GM21360 (cell line): ENCODE data around the gene NCK2.

ENCODE experiments used
- ATAC-seq: cut with Tn5 transposase; IDR thresholded peaks from one replicate; pipeline ENCODE4 v1.9.1; 2021; ENCODE audit warnings: mild to moderate bottlenecking, moderate library complexity; ENCODE audit not compliant: unreplicated experiment

Gene NCK2

DNA sequence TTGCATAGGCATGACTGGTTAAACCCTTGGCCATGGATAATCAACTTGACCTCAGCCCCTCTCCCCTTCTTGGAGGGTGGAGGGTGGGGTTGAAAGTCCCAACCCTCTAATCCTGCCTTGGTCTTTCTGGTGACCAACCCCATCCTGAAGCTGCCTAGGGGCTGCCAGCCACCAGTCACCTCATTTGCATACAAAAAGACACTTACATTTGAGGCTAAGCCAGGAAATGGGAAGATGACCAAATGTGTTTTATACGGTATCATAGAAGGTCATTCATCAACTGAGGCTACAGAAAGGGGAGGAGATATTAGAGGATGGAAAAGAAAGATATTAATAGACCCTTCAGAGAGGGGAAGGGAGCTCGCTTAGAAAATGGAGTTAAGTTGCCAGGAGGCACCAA, 96.8 kb downstream of the NCK2 start:
- no peak for ATAC-seq

DNA sequence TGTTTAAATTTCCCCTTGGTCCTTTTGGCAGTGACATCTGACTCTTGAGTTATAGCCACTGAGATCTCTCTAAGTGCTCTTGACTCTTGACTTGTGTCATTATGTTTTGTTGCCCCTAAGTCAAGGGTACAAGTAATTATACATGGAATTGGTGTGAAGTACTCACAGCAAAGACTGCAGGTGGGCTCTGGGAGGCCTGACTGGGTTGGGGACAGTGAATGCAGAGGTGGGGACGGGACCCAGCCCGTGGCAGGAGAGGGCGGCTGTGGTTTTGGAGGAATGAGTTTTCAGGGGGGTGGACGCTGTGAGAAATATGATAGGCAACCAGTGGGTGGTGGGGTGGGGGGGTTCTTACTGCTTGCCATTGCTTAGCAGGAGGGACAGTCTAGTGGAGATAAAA, 97.8 kb downstream of the NCK2 start:
- ATAC-seq = no peak

DNA sequence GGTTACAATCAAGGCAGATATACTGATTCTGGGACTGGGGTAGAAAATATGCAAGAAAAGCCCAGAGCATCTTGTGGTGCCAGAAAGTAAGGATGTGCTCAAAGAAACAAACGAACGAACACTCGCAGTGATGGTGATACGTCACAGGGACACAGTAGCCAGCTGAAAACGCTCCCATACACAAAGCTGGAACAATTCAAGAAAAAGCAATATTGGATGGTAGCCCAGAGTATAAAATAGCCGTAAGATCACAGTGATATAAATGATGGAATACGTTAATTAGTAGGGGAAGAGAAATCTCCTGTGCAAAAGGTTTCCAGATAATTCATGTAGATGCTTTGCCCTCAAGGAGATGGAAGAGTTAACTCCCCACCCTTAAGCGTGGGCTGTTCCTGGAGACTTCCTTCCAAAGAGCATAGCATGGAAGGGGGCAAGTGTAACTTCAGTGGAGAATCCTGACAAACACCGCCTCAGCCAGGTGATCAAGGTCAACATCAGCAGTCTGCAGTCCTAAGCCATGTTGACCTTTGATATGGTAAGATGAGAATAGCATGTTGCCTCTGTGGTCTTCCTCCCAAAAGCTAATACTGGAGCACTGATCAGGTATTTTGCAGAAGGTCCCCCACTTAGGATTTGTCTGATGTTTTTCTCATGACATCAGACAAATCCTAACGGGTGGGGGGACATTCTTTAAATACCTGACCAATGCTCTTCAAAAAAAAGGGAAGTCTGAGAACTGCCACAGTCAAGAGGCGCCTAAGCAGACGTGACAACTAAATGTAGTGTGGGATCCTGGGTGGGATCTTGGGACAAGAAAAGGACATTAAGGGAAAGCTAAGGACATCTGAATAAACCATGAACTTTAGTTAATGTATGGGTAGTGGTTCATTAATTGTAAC, 99.0 kb downstream of the NCK2 start:
- no peak for ATAC-seq

DNA sequence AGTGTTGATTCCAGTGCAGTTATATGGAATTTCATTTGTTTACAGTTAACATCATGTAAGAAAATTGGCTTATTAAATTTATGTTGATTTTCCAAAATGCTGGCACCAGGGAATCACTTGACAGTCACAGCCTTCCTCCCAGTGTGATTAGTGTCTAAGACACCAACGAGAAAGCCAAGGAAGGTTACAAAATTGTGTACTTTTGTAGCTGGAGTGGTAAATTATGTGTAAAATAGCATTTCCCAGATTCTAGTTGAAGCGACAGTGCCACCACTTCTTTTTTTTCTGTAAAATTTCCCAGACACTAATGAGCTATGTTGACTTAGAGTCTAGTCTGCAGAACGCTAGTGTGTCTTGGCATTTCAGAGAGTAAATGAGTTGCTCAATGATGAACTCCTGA, 101.3 kb downstream of the NCK2 start:
- no peak for ATAC-seq

DNA sequence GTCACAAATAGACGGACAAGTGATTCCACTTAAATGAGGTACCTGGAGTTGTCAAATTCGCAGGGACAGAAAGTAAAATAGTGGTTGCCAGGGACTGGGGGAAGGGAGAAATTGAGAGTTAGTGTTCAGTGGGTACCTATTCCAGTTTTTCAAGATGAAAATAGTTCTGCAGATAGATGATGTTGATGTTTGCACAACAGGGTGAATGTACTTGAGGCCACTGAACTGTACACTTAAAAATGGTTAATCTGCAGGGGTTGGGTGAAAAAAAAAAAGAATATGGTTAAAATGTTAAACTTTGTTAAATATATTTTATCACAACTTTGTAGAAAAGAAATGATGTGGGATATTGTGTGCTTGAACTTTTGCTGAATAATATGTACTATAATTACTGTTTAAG, 102.3 kb downstream of the NCK2 start:
- ATAC-seq = no peak

DNA sequence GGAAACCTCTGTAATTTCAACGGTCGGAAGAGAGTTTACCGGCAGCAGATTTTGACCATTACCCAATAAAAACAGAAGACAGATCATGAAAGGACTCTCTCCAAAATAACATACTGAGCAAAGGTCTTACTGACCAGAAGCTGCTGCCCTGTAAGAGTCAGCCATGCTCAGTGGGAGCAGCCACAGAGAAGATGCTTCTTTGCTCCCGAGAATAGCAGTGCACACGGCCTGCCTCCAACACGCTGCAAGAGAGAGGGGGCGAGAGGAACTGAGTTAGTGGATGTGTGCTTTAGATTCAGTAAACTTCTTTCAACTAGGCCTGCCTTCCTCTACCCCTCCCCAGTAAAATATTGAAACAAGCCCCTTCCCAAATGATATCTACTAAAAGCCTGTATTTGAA, 103.7 kb downstream of the NCK2 start:
- ATAC-seq = no peak

DNA sequence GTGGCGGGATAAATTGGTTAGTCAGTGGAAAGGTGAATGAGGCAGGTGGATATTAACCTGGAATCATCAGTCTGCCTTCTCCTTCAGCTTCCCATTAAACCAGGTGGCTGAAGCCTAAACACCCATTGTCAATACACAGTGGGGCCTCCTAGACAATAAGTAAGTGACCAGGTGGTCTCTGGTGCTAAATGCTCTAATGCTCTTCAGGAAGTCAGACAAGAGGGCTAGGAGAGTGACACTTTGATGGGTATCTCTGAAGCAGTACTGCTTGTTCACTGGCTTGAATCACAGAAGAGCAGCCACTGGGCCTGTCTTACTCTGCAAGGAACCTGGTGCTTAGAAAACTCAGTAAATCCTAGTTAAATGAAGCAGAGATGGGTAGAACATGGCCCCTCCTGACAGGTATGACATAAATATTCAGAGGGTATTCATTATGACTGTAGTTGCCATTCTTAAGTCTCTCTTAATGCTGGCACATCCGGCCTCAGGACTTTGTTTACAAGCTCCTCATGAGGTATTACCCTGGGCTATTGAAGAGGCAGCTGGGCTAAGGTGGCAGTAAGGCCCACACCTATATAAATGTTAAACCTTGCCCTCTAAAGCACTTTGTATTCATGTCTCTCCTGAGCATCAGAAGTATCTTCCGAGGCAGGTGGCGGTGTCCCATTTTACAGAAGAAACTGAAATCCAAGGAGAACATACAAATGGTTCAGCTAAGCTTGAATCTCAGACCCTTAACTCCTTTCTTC, 104.9 kb downstream of the NCK2 start:
- ATAC-seq = no peak

DNA sequence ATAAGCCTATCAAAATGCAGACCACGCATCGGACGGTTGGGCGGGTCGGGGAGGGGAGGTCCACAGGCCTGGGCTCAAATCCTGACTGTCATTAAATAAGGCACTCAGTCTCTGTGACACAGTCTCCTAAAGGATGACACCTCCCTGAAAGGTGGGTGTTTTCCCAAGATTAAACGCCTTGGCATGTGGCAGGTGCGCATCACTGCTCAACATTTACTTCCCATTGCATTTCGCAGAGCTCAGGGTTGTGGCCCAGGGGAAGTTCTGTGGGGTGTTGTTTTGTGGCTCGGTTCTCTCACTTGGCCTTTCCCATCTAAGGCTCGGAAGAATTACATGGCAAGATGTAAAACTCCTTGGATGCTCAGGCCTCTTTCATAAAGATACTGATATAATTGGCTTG, 107.4 kb downstream of the NCK2 start:
- no peak for ATAC-seq

DNA sequence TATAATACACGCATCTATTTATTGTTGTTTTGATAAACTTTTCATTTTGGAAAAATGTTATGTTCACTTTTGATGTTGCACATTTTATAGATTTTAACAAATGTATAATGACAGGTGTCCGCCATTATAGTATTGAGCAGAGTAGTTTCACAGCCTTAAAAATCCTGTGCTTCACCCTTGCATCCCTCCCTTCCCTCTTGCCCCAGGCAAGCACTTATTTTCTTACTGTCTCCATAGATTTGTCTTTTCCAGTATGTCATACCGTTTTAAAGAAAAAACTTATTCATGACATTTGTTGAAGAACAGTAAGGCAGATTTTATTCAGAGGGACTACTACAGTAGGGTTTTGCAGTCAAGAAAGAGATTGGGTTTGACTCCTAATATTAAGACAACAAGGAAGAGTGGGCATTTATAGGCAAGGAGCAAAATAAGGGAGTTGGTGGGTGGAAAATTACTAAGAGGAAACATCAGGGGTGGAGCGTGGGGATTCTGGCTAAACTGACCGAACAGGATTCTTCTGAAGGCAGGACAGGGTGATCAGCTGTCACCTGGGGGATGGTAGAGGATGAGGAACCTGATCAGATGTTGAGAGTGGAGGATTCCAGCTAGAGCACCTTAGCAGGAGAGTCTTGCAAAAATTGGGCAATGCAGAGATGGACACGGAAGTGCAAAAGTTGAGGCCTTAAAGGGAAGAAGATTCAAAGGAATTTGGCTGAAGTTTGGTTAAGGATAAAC, 108.8 kb downstream of the NCK2 start:
- ATAC-seq = no peak

DNA sequence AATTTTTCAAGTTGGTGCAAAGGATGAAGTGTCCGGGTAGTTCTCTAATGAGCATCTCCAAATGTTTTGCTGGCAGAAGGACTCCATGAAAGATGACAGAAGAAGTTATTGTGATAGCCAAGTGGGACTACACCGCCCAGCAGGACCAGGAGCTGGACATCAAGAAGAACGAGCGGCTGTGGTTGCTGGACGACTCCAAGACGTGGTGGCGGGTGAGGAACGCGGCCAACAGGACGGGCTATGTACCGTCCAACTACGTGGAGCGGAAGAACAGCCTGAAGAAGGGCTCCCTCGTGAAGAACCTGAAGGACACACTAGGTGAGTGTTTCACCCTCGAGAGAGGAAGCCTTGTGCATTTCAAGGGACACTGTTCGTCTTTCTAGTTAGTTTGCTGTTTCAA, 110.3 kb downstream of the NCK2 start:
- no peak for ATAC-seq

DNA sequence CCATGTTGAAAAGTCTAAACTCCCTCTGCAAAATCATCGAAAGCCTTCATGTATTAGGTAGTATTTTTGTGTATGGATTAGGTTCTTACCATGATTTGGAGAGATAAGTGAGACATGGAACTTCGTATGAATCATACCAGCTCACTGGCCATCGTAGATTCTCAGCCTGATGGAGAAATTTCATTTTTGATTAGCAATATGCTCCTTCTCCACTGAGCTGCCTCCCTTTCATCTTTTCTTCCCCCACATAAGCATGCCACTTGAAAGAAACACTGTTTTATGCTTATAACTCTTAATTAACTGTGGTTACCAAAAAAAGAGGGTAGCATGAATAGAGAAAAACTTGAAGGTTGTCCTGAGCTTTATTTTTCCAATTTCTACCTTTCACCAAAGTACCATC, 111.9 kb downstream of the NCK2 start:
- no peak for ATAC-seq

DNA sequence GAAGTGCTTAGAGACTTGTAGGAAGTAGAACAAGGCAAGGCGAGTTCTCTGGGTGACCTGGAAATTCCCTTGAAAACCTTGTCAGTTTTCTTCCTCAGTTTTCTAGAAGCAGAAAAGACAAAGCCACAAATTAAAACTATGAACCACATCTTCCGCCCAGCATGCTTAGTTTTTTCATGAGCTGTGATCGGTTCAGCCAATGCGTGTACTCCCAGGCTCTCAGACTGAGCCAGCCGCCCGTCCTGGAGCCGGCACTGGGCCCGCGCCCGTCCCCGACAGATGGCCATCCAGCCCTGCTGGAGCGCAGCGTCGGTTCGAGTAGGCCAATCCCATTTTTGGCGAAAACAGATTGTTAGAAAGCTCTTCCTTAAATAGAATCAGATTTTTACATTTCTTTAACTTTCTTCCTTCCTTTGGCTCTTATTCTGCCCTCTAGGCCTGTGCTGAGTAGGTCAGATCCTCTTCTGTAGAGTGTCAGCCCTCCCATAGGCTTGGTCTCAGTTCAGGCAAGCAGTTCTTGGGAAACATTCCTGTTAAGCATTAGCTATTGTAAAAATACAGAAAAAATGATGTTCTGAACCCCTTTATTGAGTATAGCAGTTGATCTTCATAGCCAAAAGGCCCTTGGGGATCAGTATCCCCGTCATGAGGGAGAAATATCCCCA, 112.5 kb downstream of the NCK2 start:
- no peak for ATAC-seq

DNA sequence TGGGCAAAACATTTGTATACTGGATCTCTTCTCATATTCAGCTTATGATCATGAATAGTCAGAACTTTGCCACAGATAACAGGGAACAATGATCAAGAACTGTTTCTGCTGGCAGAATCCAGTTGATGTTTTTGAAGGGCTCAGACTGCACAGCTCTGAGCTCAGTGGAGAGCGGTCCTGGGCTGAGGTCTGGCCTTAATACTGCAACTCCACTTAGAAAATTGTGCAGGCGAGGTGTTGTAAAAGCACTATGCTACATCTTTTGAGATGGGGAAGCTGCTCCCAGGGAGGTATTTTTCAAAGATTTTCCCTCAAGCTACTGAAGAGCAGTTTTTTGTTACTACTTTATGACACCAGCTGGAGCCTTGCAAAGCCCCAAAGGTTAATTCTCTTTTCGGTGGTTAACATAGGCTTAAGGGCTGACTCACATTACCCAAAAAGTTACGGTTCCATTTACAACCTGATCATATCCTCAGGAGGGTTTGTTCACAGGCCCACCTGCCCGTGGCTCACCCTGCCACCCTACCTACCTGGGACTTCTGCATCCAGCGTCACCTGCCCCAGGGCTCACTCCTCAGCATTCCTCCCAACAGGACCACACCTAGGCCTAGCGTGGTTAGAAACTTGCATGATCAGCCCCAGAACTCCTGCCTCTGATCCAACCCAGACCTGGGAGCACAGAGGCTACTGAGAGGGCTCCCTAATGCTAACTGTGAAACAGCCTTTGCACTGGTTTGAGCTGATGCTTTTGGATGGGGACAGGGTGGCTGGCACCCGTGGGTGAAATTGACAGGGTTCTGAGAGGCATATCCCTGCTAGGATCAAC, 114.4 kb downstream of the NCK2 start:
- no peak for ATAC-seq

DNA sequence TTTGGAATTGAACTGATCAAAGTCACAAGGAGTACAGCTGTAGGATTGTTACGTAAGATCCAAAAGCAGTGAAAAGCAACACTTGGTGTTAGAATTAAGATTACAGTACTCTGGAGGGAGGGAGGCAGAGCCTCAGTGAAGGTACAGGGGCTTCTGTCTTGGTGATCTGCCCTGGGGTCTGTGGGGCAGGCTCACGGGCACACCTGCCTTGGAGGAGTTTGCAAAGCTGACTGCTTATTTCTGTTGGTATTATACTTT, 114.9 kb downstream of the NCK2 start:
- no peak for ATAC-seq

DNA sequence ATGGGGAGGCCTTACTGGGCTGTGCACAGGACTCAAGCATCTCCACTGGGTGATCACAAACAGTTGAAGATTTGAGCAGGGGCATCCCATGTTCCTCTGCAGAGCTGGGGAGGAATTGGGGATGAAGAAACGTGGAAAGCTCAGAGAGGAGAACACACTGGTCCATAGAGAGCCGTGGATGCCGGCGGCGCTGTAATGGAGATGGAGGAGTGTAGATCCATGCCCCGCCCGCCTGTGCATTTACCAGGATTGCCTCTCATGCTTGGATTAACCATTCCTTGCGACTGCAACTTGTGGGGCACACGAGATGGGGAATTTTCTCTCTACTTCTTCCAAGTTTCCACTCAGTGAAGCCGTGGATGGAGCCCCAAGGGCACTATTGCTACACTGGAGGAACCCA, 115.9 kb downstream of the NCK2 start:
- no peak for ATAC-seq

DNA sequence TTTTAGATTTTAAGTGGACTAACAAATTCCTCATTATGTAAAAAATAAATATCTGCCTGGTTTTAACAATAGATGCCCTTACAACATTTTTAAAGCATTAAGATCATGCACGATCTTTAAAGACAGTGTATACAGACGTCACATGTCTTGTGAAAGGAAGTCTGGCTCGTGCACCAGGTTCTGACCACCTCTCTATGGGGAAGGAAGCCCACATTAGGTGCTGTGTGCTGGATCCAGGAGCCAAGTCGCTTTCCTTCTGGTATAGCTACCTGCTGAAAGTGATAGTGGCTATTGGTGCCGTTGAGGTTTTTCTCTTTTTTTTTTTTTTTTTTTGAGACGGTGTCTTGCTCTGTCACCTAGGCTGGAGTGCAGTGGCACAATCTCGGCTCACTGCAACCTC, 116.5 kb downstream of the NCK2 start:
- no peak for ATAC-seq

DNA sequence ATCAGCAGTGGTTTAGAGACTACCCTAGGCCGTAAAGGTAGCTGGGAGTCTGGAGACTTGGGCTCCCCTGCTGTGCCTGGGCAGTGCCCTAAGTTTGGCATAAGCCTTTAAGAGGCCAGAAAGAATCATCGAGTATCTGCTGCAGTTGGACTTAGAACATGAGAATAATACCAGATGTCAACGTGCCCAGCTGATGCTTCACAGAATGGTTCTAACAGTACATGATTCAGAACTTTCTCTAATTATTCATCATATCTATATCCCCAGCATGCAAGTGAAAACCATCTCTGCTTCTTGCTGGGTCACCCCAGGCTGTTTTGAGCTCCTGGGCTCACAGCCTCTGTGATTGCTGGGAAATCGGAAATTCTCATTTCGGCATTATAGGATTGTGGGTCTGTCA, 118.1 kb downstream of the NCK2 start:
- no peak for ATAC-seq

DNA sequence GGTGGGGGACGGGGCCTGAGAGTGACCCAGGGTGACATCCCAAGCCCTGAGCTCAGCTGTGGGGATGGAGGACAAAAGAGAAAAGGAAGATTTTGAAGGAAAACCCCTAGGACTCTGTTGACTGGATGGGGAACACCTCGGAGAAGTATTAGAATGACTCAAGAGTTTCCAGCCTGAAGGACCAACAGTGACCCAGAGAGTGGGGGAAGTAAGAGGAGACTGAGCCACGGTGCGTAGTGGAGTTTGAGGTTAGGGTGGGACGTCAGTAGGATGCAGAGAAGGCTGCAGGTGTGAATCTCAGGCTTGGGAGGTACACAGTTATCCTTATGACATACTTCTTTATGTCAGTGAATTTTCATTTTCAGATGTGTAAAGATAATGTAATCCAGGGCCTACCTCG, 119.5 kb downstream of the NCK2 start:
- ATAC-seq = no peak

DNA sequence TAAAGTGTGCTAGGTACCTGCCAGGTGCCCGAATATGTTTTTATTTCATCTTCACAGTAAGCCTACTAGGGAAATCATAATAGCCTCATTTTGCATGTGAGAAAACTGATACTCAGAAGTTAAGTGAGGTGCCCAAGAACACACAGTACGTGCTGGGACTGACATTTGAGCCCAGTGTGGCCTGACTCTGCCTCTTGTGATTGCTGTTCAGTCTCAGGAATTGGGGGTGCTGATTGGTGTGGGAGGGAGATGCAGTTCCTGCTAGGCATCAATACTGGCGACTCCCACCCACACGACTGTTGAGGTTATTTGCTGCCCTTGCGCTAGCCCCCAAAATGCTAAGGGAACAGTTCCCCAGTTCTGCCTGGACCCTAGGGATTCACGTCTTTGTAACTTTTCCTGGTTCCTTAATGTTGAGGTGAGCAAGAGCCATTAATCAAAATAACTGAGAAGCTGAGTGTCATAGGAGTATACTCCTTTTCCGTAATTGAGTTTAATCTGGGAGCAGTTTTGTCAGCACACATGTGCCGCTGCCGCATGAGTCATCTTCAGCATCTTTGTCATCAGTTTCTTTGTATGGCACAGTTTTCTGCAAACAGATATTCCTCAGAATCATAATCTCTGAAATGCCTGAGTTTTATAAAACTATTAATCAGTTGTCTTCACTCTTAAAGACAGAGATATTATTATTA, 120.7 kb downstream of the NCK2 start:
- ATAC-seq = no peak
